Central memory CD8-positive, alpha-beta T cell (primary cell): ENCODE results near the gene NR2F1.

ENCODE experiments used
- ATAC-seq: fragments of 150-1000 bp; cut with Tn5 transposase; replicated peaks from 2 replicates; pipeline ENCODE4 v1.10.0; 2022; ENCODE audit warnings: mild to moderate bottlenecking, moderate FRiP score, moderate number of reproducible peaks; ENCODE audit not compliant: poor library complexity, severe bottlenecking; ENCODE audit errors: extremely low read depth
- DNase-seq, 2 donors: peaks; one replicate each; pipeline ENCODE4 v3.0.0; 2021; ENCODE audit warnings: low spot score in 2 of 2
- H3K27ac Mint-ChIP-seq: one replicate; pipeline ENCODE4 v1.8.0; 2022; ENCODE audit warnings: low read depth, mild to moderate bottlenecking, moderate library complexity, mixed read lengths
- H3K27me3 Mint-ChIP-seq: one replicate; pipeline ENCODE4 v1.8.0; 2022; ENCODE audit warnings: mixed read lengths
- H3K36me3 Mint-ChIP-seq: one replicate; pipeline ENCODE4 v1.8.0; 2022; ENCODE audit warnings: mild to moderate bottlenecking, moderate library complexity, mixed read lengths; ENCODE audit not compliant: insufficient read depth
- H3K4me1 Mint-ChIP-seq: one replicate; pipeline ENCODE4 v1.8.0; 2022; ENCODE audit warnings: mixed read lengths
- H3K4me3 Mint-ChIP-seq: one replicate; pipeline ENCODE4 v1.8.0; 2022; ENCODE audit warnings: mild to moderate bottlenecking, moderate library complexity, mixed read lengths
- H3K9me3 Mint-ChIP-seq: one replicate; pipeline ENCODE4 v1.8.0; 2022; ENCODE audit warnings: mixed read lengths

Gene NR2F1

DNA sequence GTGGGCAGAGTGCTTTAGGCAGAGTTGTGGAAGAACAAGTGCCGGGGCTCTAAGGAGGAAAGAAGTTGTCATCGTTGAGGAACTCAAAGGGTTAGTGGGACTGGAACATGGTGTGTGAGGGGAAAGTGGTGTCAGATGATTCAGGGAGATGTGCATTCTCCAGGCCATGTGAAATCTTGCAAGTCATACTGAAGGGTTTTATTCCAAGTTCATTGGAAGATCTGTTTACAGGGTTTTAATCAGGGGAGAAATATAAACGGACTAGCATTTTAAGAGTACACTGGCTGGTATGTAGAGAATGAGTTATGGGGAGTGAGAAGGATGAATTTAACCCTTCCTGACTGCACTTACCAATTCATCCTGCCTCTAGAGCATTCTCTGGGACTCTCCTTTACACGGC lies 49.3 kb downstream of the NR2F1 start:
- DNase-seq (no peak), ATAC-seq (no peak)
- no peaks in the 10 kb centered on the region for H3K4me1 Mint-ChIP-seq
- no peak overlapping the region for H3K27ac Mint-ChIP-seq
- H3K4me3 Mint-ChIP-seq, result no peak overlapping the region
- H3K27me3 Mint-ChIP-seq, result no peaks in the 10 kb centered on the region
- H3K9me3 Mint-ChIP-seq, result no peaks in the 10 kb centered on the region
- no peaks in the 10 kb centered on the region for H3K36me3 Mint-ChIP-seq

DNA sequence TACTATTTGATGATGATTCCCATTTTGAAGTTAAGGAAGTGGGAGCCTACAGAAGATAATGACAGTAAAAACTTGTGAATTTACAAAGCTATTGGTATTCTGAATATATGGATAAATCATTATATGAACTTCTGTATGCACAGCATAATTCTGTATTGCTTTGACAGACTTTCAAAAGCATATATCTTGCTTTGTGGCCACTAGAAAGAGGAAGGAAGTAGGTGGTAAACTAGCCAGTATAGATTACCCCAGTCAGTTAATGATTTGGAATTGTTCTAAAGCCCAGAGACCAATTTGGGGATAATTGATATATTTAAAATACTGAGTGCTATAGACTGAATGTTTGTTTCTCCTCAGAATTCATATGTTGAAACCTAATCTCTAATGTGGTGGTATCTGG lies 53.0 kb downstream of the NR2F1 start:
- Mint-ChIP-seq H3K4me1 (no peaks in the 10 kb centered on the region), H3K9me3 (no peaks in the 10 kb centered on the region), H3K4me3 (no peak overlapping the region), H3K36me3 (no peaks in the 10 kb centered on the region), H3K27ac (no peak overlapping the region), H3K27me3 (no peaks in the 10 kb centered on the region)
- ATAC-seq (no peak), DNase-seq (no peak)

DNA sequence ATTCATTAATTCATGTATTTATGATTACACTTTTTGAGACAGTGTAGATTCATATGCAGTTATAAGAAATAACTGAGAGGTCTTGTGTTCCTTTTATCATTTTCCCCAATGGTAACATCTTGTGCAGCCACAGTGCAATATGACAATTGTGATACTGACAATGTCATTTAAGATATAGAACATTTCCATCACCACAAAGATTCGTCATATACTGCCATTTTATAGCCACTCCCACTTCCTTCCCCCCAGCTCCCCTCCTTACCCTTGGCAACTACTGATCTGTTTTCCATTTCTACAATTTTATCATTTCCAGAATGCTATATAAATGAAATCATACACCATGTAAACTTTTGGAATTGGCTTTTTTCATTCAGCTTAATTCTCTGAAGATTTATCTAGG lies 53.8 kb downstream of the NR2F1 start:
- H3K4me1 Mint-ChIP-seq, result no peaks in the 10 kb centered on the region
- no peak overlapping the region for H3K27ac Mint-ChIP-seq
- no peaks in the 10 kb centered on the region for H3K36me3 Mint-ChIP-seq
- no peak for ATAC-seq
- no peaks in the 10 kb centered on the region for H3K27me3 Mint-ChIP-seq
- no peaks in the 10 kb centered on the region for H3K9me3 Mint-ChIP-seq
- DNase-seq, result no peak
- H3K4me3 Mint-ChIP-seq, result no peak overlapping the region

DNA sequence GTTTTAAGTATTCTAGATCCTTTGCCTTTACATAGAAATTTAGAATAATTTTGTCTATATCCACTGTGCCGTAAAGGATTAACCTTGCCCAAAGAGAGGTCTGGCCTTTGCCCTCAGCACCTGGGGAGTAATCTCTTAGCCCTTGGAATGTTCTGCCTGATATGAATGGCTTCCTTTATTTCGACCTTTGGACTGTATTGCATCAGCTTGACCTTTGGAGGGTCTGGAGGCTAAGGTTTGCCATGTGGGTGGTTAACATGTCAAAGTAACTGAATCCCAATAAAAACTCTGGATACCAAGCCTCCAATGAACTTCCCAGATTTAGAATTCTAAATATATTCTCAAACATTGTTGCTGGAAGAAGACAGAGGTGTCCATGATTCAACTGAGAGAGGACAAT lies 54.7 kb downstream of the NR2F1 start:
- Mint-ChIP-seq H3K27me3 (no peaks in the 10 kb centered on the region), H3K4me3 (no peak overlapping the region), H3K4me1 (no peaks in the 10 kb centered on the region), H3K36me3 (no peaks in the 10 kb centered on the region), H3K27ac (no peak overlapping the region), H3K9me3 (no peaks in the 10 kb centered on the region)
- ATAC-seq, result no peak
- DNase-seq, result no peak

DNA sequence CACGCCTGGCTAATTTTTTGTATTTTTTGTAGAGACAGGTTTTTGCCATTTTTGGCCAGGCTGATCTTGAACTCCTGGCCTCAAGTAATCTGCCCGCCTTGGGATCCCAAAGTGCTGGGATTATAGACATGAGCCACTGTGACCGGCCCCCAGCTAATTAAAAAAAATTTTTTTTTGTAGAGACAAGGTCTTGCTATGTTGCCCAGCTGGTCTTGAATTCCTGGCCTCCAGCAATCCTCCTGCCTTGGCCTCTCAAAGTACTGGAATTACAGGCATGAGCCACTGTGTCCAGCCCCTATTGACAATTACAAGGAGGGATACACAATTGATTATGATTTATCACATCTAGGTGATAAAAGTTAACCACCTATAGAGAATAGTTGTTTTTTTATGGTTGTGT lies 59.5 kb downstream of the NR2F1 start:
- no peak for ATAC-seq
- Mint-ChIP-seq H3K4me1 (no peaks in the 10 kb centered on the region), H3K4me3 (no peak overlapping the region), H3K9me3 (no peaks in the 10 kb centered on the region), H3K27ac (no peak overlapping the region), H3K27me3 (no peaks in the 10 kb centered on the region), H3K36me3 (no peaks in the 10 kb centered on the region)
- no peak for DNase-seq
